Smooth muscle cell (in vitro differentiated cells): ENCODE measurements around the gene LSM2. TPM values are rescaled to one million over a fixed set of nuclear protein-coding genes. Genes with fewer than 3 reads are reported as not detected.

Experiments used
- DNase-seq: peaks from one replicate; lab custom pipeline; 2025; ENCODE audit not compliant: unreplicated experiment; lab: John Stamatoyannopoulos, UW
- H2AFZ ChIP-seq: fragments of 200-600 bp; sonication (generic); 2 replicates; pipeline ENCODE4 v1.6.0; 2016; ENCODE audit warnings: antibody characterized with exemption, low read depth, mild to moderate bottlenecking
- H3F3A ChIP-seq: fragments of 200-600 bp; sonication (generic); 2 replicates; pipeline ENCODE4 v1.6.0; 2017; ENCODE audit warnings: antibody characterized with exemption, low read depth
- H3K27ac ChIP-seq: fragments of 200-600 bp; sonication (generic); 2 replicates; pipeline ENCODE4 v1.5.1; 2016; ENCODE audit warnings: low read depth, mild to moderate bottlenecking
- H3K27me3 ChIP-seq: fragments of 200-600 bp; sonication (generic); 2 replicates; pipeline ENCODE4 v1.6.1; 2016; ENCODE audit warnings: low read depth, mild to moderate bottlenecking
- H3K36me3 ChIP-seq: fragments of 200-600 bp; sonication (generic); 2 replicates; pipeline ENCODE4 v1.5.1; 2016; ENCODE audit warnings: low read depth
- H3K4me1 ChIP-seq: fragments of 200-600 bp; sonication (generic); 2 replicates; pipeline ENCODE4 v1.5.1; 2016; ENCODE audit warnings: low read depth
- H3K4me2 ChIP-seq: fragments of 200-600 bp; sonication (generic); 2 replicates; pipeline ENCODE4 v1.6.0; 2016; ENCODE audit warnings: mild to moderate bottlenecking
- H3K4me3 ChIP-seq: fragments of 200-600 bp; sonication (generic); 2 replicates; pipeline ENCODE4 v1.5.1; 2016; ENCODE audit warnings: mild to moderate bottlenecking
- H3K79me2 ChIP-seq: fragments of 200-600 bp; sonication (generic); 2 replicates; pipeline ENCODE4 v1.6.0; 2016; ENCODE audit warnings: low read depth, mild to moderate bottlenecking
- H3K9ac ChIP-seq: fragments of 200-600 bp; sonication (generic); 2 replicates; pipeline ENCODE4 v1.6.0; 2016; ENCODE audit warnings: low read depth
- H3K9me3 ChIP-seq: fragments of 200-600 bp; sonication (generic); replicated peaks from 2 replicates; pipeline ENCODE4 v1.5.1; 2016; ENCODE audit warnings: low read depth
- H4K20me1 ChIP-seq: fragments of 200-600 bp; sonication (generic); 2 replicates; pipeline ENCODE4 v1.6.0; 2016; ENCODE audit warnings: low read depth
- WGBS: methylation state at CpG from one replicate; pipeline ENCODE4 v1.1.7; 2016; ENCODE audit warnings: low lambda C conversion rate; 5-methylcytosine and 5-hydroxymethylcytosine counted together
- polyA plus RNA-seq: library from polyadenylated mRNA; unstranded; fragments of >200 nt; fragmentation: Nextera tagmentation; extraction: Ambion mirVana; gene quantifications from 2 replicates; pipeline ENCODE4 v1.2.1, GENCODE V29; 2016
- total RNA-seq: library from RNA; depleted of rRNA; stranded (reverse); fragments of >200 nt; gene quantifications from 2 replicates; pipeline ENCODE4 v1.2.3, GENCODE V29; 2014
- TF ChIP-seq, protein P1 (sequence below): fragments of 200-600 bp; sonication (generic); IDR thresholded peaks from 2 replicates; pipeline ENCODE4 v1.5.1; 2017; ENCODE audit warnings: borderline replicate concordance, mild to moderate bottlenecking, antibody characterized with exemption; ENCODE audit not compliant: insufficient read depth, poor library complexity, severe bottlenecking

The LSM2 gene
- total and polyA plus RNA-seq, 2 experiments from 2014 or later: 81.6 to 91.2 TPM

DNA sequence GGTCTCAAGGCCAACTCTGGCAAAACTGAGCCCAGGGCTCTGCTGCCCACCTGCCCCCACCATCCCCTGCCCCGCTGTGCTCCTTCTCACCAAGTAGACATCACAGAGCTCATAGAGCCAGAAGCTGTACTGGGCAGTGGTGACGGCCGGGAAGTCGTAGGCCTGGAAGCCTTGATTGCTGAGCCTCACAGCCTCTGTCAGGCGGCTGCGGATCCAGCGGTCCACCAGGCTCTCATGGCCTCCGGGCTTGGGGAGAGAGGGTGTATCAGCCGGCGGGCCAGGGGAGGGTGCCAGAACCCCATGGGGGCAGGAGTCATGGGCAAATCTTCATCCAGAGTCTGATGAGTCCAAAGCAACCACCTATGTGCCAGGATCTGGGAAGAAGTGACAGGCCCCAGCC is 26.9 kb downstream of the LSM2 start:
- H3K4me2 ChIP-seq: no peak overlapping the region
- H4K20me1 ChIP-seq: no peaks in the 10 kb centered on the region
- no peaks in the 10 kb centered on the region for H3K9me3 ChIP-seq
- no peak overlapping the region for H2AFZ ChIP-seq
- no peaks in the 10 kb centered on the region for H3K27me3 ChIP-seq
- H3K27ac ChIP-seq: no peak overlapping the region
- DNase-seq: no peak
- H3K9ac ChIP-seq: no peak overlapping the region
- peaks cover 11% of the 10 kb centered on the region for H3F3A ChIP-seq
- no peaks in the 10 kb centered on the region for H3K36me3 ChIP-seq
- TF ChIP-seq, protein P1, sequence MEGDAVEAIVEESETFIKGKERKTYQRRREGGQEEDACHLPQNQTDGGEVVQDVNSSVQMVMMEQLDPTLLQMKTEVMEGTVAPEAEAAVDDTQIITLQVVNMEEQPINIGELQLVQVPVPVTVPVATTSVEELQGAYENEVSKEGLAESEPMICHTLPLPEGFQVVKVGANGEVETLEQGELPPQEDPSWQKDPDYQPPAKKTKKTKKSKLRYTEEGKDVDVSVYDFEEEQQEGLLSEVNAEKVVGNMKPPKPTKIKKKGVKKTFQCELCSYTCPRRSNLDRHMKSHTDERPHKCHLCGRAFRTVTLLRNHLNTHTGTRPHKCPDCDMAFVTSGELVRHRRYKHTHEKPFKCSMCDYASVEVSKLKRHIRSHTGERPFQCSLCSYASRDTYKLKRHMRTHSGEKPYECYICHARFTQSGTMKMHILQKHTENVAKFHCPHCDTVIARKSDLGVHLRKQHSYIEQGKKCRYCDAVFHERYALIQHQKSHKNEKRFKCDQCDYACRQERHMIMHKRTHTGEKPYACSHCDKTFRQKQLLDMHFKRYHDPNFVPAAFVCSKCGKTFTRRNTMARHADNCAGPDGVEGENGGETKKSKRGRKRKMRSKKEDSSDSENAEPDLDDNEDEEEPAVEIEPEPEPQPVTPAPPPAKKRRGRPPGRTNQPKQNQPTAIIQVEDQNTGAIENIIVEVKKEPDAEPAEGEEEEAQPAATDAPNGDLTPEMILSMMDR: no peak
- H3K79me2 ChIP-seq: no peaks in the 10 kb centered on the region
- no peak overlapping the region for H3K4me3 ChIP-seq
- over 99% methylated on average over 10 of the region's 10 CpGs for WGBS
- H3K4me1 ChIP-seq: peaks cover 8% of the 10 kb centered on the region

DNA sequence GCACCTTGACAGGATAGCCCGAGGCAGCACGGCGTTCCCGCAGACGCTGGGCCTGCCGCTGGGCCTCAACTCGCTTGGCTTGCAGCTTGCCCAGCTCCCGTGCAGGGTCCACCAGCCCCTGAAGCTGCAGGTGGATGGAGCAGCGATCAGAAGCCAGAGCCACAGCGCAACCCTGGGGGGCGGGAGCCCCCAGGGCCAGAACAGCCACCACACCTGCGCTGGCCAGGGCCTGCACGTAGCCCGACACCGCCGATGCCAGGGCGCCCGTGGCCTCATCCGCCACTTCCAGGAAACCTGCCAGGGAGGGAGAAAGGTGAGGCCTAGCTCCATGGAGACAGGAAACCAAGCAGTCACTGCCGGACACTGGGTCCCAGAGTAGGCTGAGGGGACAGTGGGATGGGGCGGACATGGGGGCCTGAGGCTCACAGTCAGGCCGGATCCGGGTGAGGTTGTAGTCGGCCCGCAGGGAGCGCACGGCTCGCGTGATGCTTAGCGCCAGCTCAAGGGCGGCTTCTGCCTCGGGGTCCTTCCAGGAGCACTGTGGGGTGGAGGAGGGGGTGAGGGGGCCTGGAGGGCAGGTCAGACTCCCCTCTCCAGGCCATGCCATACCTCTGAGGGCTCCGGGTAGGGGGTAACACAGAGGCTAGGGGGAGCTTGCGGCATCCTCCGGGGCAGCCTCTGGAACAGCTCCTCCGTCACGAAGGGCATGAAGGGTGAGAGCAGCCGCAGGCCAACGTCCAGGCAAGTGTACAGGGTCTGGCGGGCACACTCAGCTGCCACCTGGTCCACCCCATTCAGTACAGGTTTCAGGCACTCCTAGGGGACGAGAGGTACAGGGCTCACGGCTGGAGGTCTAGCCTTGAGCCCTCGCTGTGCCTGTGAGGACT is 27.5 kb downstream of the LSM2 start:
- H3K4me3 ChIP-seq: no peak overlapping the region
- H2AFZ ChIP-seq: no peak overlapping the region
- H4K20me1 ChIP-seq: no peaks in the 10 kb centered on the region
- H3K4me2 ChIP-seq: no peak overlapping the region
- H3F3A ChIP-seq: peaks cover 11% of the 10 kb centered on the region
- no peaks in the 10 kb centered on the region for H3K79me2 ChIP-seq
- H3K27me3 ChIP-seq: no peaks in the 10 kb centered on the region
- TF ChIP-seq, protein P1: no peak
- no peaks in the 10 kb centered on the region for H3K36me3 ChIP-seq
- DNase-seq: no peak
- no peak overlapping the region for H3K9ac ChIP-seq
- WGBS: 97% methylated on average over 40 of the region's 43 CpGs
- H3K4me1 ChIP-seq: peaks cover 8% of the 10 kb centered on the region
- H3K9me3 ChIP-seq: no peaks in the 10 kb centered on the region
- H3K27ac ChIP-seq: no peak overlapping the region

DNA sequence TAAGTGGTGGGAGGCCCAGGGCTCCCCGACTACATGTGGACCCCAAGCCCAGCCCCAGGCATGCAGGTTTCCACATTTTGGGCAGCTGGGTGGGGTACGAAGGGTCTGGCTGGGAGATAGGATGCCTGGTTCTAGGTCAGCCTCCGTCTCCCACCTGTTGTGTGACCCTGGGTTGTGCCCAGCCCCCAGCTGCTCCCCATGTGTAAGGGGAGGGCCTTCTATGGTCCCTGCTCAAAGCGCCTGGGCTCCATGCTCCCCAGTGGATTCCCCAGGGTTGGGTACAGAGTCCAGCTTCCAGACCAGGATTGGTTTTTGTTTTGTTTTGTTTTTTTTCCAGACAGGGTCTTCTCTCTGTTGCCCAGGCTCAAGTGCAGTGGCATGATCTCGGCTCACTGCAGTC is 28.6 kb downstream of the LSM2 start:
- TF ChIP-seq, protein P1: no peak
- Histone ChIP-seq H3K9me3 (no peaks in the 10 kb centered on the region), H3K79me2 (no peaks in the 10 kb centered on the region), H2AFZ (no peak overlapping the region), H3K4me1 (peaks cover 8% of the 10 kb centered on the region), H3K4me3 (no peak overlapping the region), H3K36me3 (no peaks in the 10 kb centered on the region), H3K27me3 (no peaks in the 10 kb centered on the region), H3K27ac (no peak overlapping the region), H4K20me1 (no peaks in the 10 kb centered on the region), H3K9ac (no peak overlapping the region), H3K4me2 (no peak overlapping the region), H3F3A (peaks cover 11% of the 10 kb centered on the region)
- DNase-seq: no peak
- WGBS: 98% methylated on average over 5 of the region's 5 CpGs

DNA sequence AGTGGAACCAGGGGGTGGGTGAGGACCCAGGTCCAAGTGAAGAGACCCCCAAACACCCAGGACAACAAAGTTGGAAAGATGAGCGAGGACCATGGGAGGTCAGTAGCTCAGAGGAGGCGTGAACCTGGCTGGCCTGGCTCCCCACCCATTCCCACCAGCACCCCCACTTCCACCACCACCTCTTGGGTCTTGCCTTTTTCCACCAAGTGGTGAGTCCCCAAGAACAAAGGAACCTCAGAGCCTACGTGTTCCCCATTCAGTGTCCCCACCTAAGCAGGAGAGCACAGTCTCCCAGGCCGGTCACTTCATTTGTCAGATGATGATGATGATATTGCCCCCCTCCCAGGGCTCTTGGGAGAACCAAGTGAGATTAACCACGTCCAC is 29.1 kb downstream of the LSM2 start:
- Histone ChIP-seq H3K27me3 (no peaks in the 10 kb centered on the region), H3K9ac (no peak overlapping the region), H4K20me1 (no peaks in the 10 kb centered on the region), H3K36me3 (no peaks in the 10 kb centered on the region), H3K27ac (peak overlapping the region; percentile 61), H3K9me3 (no peaks in the 10 kb centered on the region), H3K4me1 (peaks cover 8% of the 10 kb centered on the region), H3F3A (peaks cover 11% of the 10 kb centered on the region), H3K79me2 (no peaks in the 10 kb centered on the region), H2AFZ (no peak overlapping the region), H3K4me2 (no peak overlapping the region), H3K4me3 (no peak overlapping the region)
- DNase-seq: no peak
- WGBS: 96% methylated on average over 3 of the region's 5 CpGs
- TF ChIP-seq, protein P1: no peak
